ENCODE data around the gene P2RX5. TPM values are rescaled to one million over a fixed set of nuclear protein-coding genes. Genes with fewer than 3 reads are reported as not detected.

The P2RX5 gene
- total RNA-seq, 1 donor from 2014 or later: 2.5 TPM

- H3K4me3 ChIP-seq: no peak overlapping the region
- DNase-seq (no peak), ATAC-seq (no peak)
- TF ChIP-seq CTCF (IDR thresholded peaks at IDR 0.05): no peak
- no peaks in the 10 kb centered on the region for H3K9me3 ChIP-seq
- H3K36me3 ChIP-seq: peaks cover 31% of the 10 kb centered on the region
- H3K4me1 ChIP-seq: peaks cover 17% of the 10 kb centered on the region
- intact Hi-C loops (cut with DNase I): no loop called here
- H3K27ac ChIP-seq: no peak overlapping the region
- H3K27me3 ChIP-seq (ENCODE audit: low read depth): no peaks in the 10 kb centered on the region
Measured at GRCh38 chr17:3632287-3632686, 63.7 kb downstream of the P2RX5 start.

- no peaks in the 10 kb centered on the region for H3K9me3 ChIP-seq
- ATAC-seq (no peak), DNase-seq (no peak)
- intact Hi-C loops (cut with DNase I): no loop called here
- peaks cover 39% of the 10 kb centered on the region for H3K36me3 ChIP-seq
- no peak for TF ChIP-seq CTCF (IDR thresholded peaks at IDR 0.05)
- no peak overlapping the region for H3K4me3 ChIP-seq
- H3K4me1 ChIP-seq: peaks cover 14% of the 10 kb centered on the region
- H3K27ac ChIP-seq: no peak overlapping the region
- no peaks in the 10 kb centered on the region for H3K27me3 ChIP-seq (ENCODE audit: low read depth)
Measured at GRCh38 chr17:3630781-3631180, 65.2 kb downstream of the P2RX5 start.

- no peak for ATAC-seq
- H3K4me1 ChIP-seq: no peaks in the 10 kb centered on the region
- H3K27ac ChIP-seq: no peak overlapping the region
- no peak overlapping the region for H3K4me3 ChIP-seq
- H3K27me3 ChIP-seq (ENCODE audit: low read depth): no peaks in the 10 kb centered on the region
- no peak for TF ChIP-seq CTCF (IDR thresholded peaks at IDR 0.05)
- H3K36me3 ChIP-seq: peaks cover 69% of the 10 kb centered on the region
- H3K9me3 ChIP-seq: no peaks in the 10 kb centered on the region
- no peak for DNase-seq
- intact Hi-C loops (cut with DNase I): no loop called here
Measured at GRCh38 chr17:3627769-3628167, 68.2 kb downstream of the P2RX5 start.

- Histone ChIP-seq H3K9me3 (no peaks in the 10 kb centered on the region), H3K27me3 (ENCODE audit: low read depth) (no peaks in the 10 kb centered on the region), H3K36me3 (peaks cover 76% of the 10 kb centered on the region), H3K4me3 (no peak overlapping the region), H3K27ac (no peak overlapping the region), H3K4me1 (no peaks in the 10 kb centered on the region)
- DNase-seq (no peak), ATAC-seq (no peak)
- no peak for TF ChIP-seq CTCF (IDR thresholded peaks at IDR 0.05)
- intact Hi-C loops (cut with DNase I): no loop called here
Measured at GRCh38 chr17:3626831-3627768, 68.9 kb downstream of the P2RX5 start.

Other genes starting within 250 kb of the P2RX5 start
- gene SPATA22, start 224.3 kb downstream of the P2RX5 start, total RNA-seq: 0.53 TPM
- 8.2 TPM for gene ASPA, start 220.2 kb downstream of the P2RX5 start, total RNA-seq
- 0.68 TPM for gene TRPV3, start 138.3 kb downstream of the P2RX5 start, total RNA-seq
- gene TRPV1, start 86.7 kb downstream of the P2RX5 start, total RNA-seq: 3.4 TPM
- 10.6 TPM for gene SHPK, start 59.9 kb downstream of the P2RX5 start, total RNA-seq
- 21.1 TPM for gene CTNS, start 59.4 kb downstream of the P2RX5 start, total RNA-seq
- gene TAX1BP3, start 27.6 kb downstream of the P2RX5 start, total RNA-seq: 82.8 TPM
- gene EMC6, start 27.3 kb downstream of the P2RX5 start, total RNA-seq: 32.9 TPM
- 0.68 TPM for gene HASPIN, start 27.7 kb upstream of the P2RX5 start, total RNA-seq
- 35.4 TPM for gene ITGAE, start 105.0 kb upstream of the P2RX5 start, total RNA-seq
- 40.3 TPM for gene NCBP3, start 150.1 kb upstream of the P2RX5 start, total RNA-seq
- gene CAMKK1, start 196.9 kb upstream of the P2RX5 start, total RNA-seq: 9.7 TPM
- gene P2RX1, start 220.3 kb upstream of the P2RX5 start, total RNA-seq: 8.7 TPM

Measured in lower lobe of right lung (tissue), 2 donors.